Thyroid gland (tissue), 4 donors: Measurements from ENCODE around the gene VPS11.

Experiments used
- CTCF ChIP-seq, 6 experiments: fragments of 200-600 bp in 3 of 6; fragments of 450-650 bp in 3 of 6; sonication (generic) in 3 of 6; IDR thresholded peaks; one replicate each; pipeline ENCODE4 v1.5.1; 2016 to 2019; ENCODE audit warnings: antibody characterized with exemption in 6 of 6, mild to moderate bottlenecking in 2 of 6, inconsistent platforms in 1 of 6, moderate library complexity in 1 of 6
- POLR2A ChIP-seq, 2 donors: fragments of 450-650 bp; IDR thresholded peaks; one replicate each; pipeline ENCODE4 v1.6.1; 2017; ENCODE audit warnings: antibody characterized with exemption in 2 of 2, mild to moderate bottlenecking in 2 of 2, moderate library complexity in 1 of 2

- TF ChIP-seq CTCF (IDR thresholded peaks at IDR 0.05) (no peak), POLR2A (IDR thresholded peaks at IDR 0.05) (no peak)
These were observed 39.9 kb upstream of the VPS11 start for GRCh38 chr11:119027561-119028345.
